ENCODE measurements around the gene ERBB3.
"Not testable (repeated sequence)": the region's sequence is repeated elsewhere in the genome, so short reads cannot be mapped to it uniquely, and the experiment has no call there.

ERBB3 gene

GRCh38 chr12:56079723-56080555, at the start of gene ERBB3:
ERBB3 (plus strand) TSS chr12:56080165; CDS start chr12:56080301, 136 bp downstream.
- DNase-seq, result peak; percentile 72

DNA sequence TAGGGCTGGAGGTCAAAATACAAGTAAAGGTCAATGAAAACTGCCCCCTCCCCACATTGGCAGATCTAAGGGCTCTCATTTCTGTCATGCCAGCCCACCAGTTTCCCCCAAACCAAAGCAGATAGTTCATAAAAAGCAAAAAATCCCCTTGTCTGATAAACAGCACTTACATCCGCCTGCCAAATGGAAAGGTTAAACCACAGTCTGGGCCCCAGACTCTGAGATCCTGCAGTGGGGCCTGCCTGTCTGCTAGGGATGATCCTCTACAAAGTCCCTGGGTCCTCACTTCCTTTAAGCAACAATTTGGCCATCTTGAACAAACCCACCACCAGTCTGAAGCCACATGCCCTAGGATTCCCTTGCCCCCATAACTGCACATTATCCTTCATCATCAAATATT, 48.0 kb upstream of the ERBB3 start:
- DNase-seq, result no peak

- no peak for DNase-seq
These were observed 45.2 kb upstream of the ERBB3 start for GRCh38 chr12:56034586-56035332.

DNA sequence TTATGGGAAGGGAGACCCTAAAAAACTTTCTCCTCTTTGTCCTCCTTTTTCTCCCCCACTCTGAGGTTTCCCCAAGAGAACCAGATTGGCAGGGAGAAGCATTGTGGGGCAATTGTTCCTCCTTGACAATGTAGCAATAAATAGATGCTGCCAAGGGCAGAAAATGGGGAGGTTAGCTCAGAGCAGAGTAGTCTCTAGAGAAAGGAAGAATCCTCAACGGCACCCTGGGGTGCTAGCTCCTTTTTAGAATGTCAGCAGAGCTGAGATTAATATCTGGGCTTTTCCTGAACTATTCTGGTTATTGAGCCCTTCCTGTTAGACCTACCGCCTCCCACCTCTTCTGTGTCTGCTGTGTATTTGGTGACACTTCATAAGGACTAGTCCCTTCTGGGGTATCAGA, 42.8 kb upstream of the ERBB3 start:
- no peak for DNase-seq

DNA sequence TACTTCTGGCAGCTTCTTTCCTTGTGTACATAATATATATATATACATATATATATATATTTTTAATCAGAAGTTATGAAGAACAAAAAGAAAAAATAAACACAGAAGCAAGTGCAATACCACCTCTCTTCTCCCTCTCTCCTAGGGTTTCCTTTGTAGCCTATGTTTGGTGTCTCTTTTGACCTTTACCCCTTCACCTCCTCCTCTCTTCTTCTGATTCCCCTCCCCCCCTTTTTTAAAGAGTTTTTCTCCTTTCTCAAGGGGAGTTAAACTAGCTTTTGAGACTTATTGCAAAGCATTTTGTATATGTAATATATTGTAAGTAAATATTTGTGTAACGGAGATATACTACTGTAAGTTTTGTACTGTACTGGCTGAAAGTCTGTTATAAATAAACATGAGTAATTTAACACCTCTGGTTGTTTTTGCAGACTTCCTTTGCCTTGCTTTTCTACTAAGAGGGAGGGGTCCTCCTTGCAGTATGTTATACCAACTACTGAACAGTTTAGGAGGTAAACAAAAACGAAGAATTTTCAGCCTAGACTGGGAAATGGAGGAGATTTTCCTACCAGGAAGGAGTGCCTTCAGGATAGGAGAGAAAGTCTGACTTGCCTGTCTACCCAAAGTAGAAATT, 41.8 kb upstream of the ERBB3 start:
- DNase-seq, result no peak

DNA sequence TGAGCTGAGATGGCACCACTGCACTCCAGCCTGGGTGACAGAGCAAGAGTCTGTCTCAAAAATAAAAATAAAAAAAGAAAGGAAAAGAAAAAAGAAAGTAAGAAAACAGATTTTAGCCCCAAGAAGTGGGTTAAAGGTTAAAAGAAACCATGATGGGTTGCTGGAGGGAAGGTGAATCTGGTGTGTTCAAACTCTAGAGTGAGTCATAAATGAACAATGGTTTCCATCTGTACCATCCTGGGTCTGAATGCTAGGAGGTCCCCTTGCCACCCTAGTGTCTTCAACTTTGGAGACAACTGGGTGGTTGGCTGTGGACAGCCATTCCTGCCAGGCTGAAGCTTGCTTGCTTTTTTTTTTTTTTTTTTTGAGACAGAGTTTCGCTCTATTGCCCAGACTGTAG, 39.8 kb upstream of the ERBB3 start:
- peak; percentile 35 for DNase-seq

DNA sequence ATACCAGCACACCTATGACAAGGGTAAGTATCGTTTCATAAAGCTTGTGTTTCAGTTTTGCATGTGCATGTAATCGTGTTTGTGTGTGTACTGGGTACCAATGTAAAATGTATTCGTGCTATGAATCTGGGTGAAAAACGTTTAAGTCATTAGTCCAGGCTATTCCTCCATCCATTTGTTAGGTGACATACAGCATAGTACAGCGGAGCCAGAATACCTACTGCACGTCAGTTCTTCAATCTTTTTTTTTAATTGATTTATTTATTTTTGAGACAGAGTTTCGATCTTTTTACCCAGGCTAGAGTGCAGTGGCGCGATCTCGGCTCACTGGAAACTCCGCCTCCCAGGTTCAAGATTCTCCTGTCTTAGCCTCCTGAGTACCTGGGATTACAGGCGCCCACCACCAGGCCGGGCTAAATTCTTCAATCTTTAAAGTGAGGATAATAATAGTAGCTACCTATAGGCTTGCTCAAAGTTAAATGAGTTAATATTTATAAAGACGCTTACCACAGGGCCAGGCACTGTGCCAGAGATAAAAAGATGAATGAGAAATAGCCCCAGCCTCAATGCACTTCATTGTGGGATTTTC, 38.9 kb upstream of the ERBB3 start:
- no peak for DNase-seq

GRCh38 chr12:56041552-56042429, 38.2 kb upstream of the ERBB3 start, which contains the start of gene RPS26:
RPS26 (plus strand) TSS chr12:56041918; CDS start chr12:56042167, 249 bp downstream.
- peak; percentile 93 for DNase-seq

- DNase-seq, result not testable (repeated sequence)
These were observed 37.5 kb upstream of the ERBB3 start for GRCh38 chr12:56042430-56042813.

- DNase-seq, result no peak
These were observed 37.1 kb upstream of the ERBB3 start for GRCh38 chr12:56042843-56043242.

GRCh38 chr12:56046027-56046780, 33.8 kb upstream of the ERBB3 start:
- DNase-seq, result no peak

DNA sequence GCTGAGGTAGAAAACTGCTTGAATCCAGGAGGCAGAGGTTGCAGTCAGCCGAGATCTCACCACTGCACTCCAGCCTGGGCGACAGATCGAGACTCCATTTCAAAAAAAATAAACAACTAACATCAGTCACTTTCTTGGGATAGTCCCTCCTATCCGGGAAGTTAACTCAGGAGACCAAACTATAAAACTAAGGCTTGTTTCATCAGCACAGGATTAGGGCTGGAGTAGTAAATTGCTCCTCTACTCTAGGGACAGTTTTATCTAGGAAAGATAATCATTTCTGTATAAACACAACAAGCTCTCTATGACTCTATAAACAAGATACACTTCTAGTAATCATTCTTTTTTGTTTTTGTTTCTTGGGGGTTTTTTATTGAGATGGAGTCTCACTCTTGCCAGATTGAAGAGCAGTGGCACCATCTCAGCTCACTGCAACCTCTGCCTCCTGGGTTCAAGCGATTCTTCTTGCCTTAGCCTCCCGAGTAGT, 26.5 kb upstream of the ERBB3 start:
- DNase-seq, result no peak

DNA sequence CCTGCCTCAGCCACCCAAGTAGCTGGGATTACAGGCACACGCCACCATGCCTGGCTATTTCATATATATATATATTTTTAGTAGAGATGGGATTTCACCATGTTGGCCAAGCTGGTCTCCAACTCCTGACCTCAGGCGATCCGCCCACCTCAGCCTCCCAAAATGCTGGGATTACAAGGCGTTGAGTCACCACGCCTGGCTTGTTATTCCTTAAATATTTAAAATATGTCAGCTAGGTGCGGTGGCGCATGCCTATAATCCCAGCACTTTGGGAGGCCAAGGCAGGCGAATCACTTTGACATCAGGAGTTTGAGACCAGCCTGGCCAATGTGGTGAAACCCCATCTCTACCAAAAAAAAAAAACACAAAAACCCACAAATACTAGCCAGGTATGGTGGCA, 20.0 kb upstream of the ERBB3 start:
- DNase-seq, result not testable (repeated sequence)

- no peak for DNase-seq
These were observed 18.0 kb upstream of the ERBB3 start for GRCh38 chr12:56061982-56062381.

- no peak for DNase-seq
These were observed 17.0 kb upstream of the ERBB3 start for GRCh38 chr12:56062996-56063395.

- DNase-seq, result no peak
These were observed 8.3 kb upstream of the ERBB3 start for GRCh38 chr12:56071648-56072047.

DNA sequence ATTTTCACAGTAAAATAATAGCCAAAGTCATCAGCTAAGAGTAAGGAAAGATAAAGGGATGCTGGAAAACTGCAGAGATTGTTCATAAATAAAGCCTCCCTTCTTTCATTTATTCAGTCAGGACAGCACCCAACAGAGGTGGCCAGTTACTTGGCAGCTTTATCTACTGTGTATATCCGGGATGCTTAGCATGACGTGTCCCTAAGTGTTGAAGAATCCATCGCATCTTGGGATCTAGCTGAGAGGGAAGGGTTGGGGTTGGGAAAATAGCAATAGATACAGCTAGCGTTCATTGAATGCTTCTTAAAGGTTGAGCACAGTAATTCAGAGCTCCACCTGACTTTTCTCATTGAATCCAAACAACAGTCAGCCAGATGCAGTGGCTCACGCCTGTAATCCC, 5.6 kb upstream of the ERBB3 start:
- no peak for DNase-seq

- DNase-seq, result not testable (repeated sequence)
These were observed 2.0 kb upstream of the ERBB3 start for GRCh38 chr12:56077966-56078365.

DNA sequence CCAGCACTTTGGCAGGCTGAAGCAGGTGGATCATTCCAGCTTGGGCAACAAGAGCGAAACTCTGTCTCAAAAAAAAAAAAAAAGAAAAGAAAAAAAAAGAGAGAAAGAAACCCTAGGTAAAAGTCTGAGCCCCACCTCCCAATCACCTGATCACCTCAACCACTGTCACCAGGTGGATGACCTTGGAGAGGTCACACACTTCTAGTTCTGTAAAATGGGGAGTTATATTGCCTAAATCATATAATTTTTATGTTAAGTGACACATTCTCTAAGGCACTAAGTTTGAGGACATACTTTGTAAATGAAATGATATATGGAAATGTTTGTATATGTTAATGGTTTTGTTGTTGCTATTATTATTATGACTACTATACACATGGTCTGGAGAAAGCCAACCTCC, 1.5 kb upstream of the ERBB3 start:
- no peak for DNase-seq

- peak; percentile 51 for DNase-seq
These were observed 838 bp upstream of the ERBB3 start for GRCh38 chr12:56078931-56079722.

Measured in stimulated activated CD4-positive, alpha-beta T cell treated with anti-CD3 and anti-CD28 coated beads, Interleukin-4, amount 100 ng/mL, for 24 hours (primary cell).